ENCODE results near the gene PDZD2. TPM values are rescaled to one million over a fixed set of nuclear protein-coding genes. Genes with fewer than 3 reads are reported as not detected.
"Not testable (repeated sequence)": the region's sequence is repeated elsewhere in the genome, so short reads cannot be mapped to it uniquely, and the experiment has no call there.

PDZD2 gene
- total RNA-seq, 1 donor from 2014 or later = 0.38 TPM

- no peak overlapping the region for H3K27ac Mint-ChIP-seq
- POLR2A ChIA-PET = no interaction called here
- intact Hi-C loops (cut with micrococcal nuclease) = no loop called here
- ATAC-seq (ENCODE audit: low read depth) = no peak
- H3K36me3 Mint-ChIP-seq (ENCODE audit: low read depth) = no peaks in the 10 kb centered on the region
- no peak for TF ChIP-seq CTCF (IDR thresholded peaks at IDR 0.05)
- H3K4me1 Mint-ChIP-seq = no peaks in the 10 kb centered on the region
- DNase-seq = no peak
- no peaks in the 10 kb centered on the region for H3K9me3 Mint-ChIP-seq
- CTCF ChIA-PET = no interaction called here
- H3K27me3 Mint-ChIP-seq = no peaks in the 10 kb centered on the region
- H3K4me3 Mint-ChIP-seq = no peak overlapping the region
Observed at GRCh38 chr5:31680528-31680927, 41.6 kb downstream of the PDZD2 start.

DNA sequence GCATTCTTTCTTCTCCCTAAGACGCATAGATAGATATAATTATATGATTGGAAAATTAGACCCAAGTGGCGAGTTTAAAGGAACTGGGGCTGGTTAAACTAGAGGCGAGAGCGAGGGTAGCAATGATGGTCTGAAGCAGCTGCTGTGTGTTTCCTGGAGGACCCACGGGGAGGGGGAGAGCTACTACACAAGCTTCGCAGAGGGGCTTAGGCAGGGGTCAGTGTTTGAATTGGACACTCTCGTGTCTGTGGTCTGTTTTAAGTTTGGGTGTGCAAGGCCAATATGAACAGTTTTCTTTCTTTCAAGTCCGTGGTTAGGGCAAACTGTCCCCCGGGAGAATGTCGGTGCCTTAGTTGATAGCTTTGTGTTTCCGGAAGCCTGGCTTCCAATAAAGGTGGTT is 43.1 kb downstream of the PDZD2 start:
- Mint-ChIP-seq H3K36me3 (ENCODE audit: low read depth) (no peaks in the 10 kb centered on the region), H3K27ac (no peak overlapping the region), H3K4me3 (no peak overlapping the region), H3K9me3 (no peaks in the 10 kb centered on the region), H3K27me3 (no peaks in the 10 kb centered on the region), H3K4me1 (no peaks in the 10 kb centered on the region)
- ChIA-PET POLR2A (no interaction called here), CTCF (no interaction called here)
- no peak for ATAC-seq (ENCODE audit: low read depth)
- TF ChIP-seq CTCF (IDR thresholded peaks at IDR 0.05) = no peak
- intact Hi-C loops (cut with micrococcal nuclease) = no loop called here
- DNase-seq = no peak

GRCh38 chr5:31682851-31683250 is 43.9 kb downstream of the PDZD2 start:
- Mint-ChIP-seq H3K4me3 (no peak overlapping the region), H3K27me3 (no peaks in the 10 kb centered on the region), H3K36me3 (ENCODE audit: low read depth) (no peaks in the 10 kb centered on the region), H3K4me1 (no peaks in the 10 kb centered on the region), H3K27ac (no peak overlapping the region), H3K9me3 (no peaks in the 10 kb centered on the region)
- ATAC-seq (ENCODE audit: low read depth) (no peak), DNase-seq (no peak)
- intact Hi-C loops (cut with micrococcal nuclease) = no loop called here
- ChIA-PET POLR2A (no interaction called here), CTCF (no interaction called here)
- no peak for TF ChIP-seq CTCF (IDR thresholded peaks at IDR 0.05)

DNA sequence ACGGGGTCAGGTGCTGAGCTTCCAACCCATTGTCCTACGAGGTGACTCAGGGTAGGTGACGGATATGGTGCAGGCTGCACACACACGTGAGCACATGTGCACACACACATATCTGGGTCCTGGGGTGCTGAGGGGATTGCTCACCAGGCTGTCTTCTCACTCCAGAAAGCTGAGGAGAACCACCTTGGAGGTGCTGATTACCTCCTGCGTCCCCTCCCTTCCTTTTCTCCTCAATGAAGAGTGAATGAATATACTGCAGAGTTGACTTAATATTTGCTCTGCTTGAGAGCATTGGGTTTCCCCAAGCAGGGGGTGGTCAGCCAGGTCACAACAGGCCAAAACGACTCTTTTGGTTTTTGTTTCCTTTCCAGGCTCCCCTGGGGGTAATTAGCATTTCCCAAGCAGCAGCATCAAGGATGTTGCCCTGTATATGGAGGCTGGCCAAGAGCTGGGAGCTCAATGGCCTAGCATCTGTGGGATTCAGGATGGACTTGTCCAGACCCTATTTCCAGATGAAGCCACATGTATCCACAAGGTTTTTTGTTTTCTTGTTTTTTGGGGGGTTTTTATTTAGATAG is 49.7 kb downstream of the PDZD2 start:
- DNase-seq (no peak), ATAC-seq (ENCODE audit: low read depth) (no peak)
- H3K4me3 Mint-ChIP-seq = no peak overlapping the region
- ChIA-PET CTCF (no interaction called here), POLR2A (no interaction called here)
- no peaks in the 10 kb centered on the region for H3K9me3 Mint-ChIP-seq
- no peak overlapping the region for H3K27ac Mint-ChIP-seq
- intact Hi-C loops (cut with micrococcal nuclease) = no loop called here
- TF ChIP-seq CTCF (IDR thresholded peaks at IDR 0.05) = no peak
- H3K36me3 Mint-ChIP-seq (ENCODE audit: low read depth) = no peaks in the 10 kb centered on the region
- H3K4me1 Mint-ChIP-seq = no peaks in the 10 kb centered on the region
- H3K27me3 Mint-ChIP-seq = no peaks in the 10 kb centered on the region

GRCh38 chr5:31691408-31691807 is 52.5 kb downstream of the PDZD2 start:
- H3K9me3 Mint-ChIP-seq; H3K4me1 Mint-ChIP-seq; H3K27me3 Mint-ChIP-seq; H3K4me3 Mint-ChIP-seq; POLR2A ChIA-PET; CTCF ChIA-PET; H3K36me3 Mint-ChIP-seq (ENCODE audit: low read depth); DNase-seq; intact Hi-C loops (cut with micrococcal nuclease); ATAC-seq (ENCODE audit: low read depth); H3K27ac Mint-ChIP-seq: not testable (repeated sequence)

GRCh38 chr5:31692561-31693221 is 53.8 kb downstream of the PDZD2 start:
- POLR2A ChIA-PET = no interaction called here

More at GRCh38 chr5:31692561-31693221, 53.8 kb downstream of the PDZD2 start:
- CTCF ChIA-PET = no interaction called here
- Mint-ChIP-seq H3K4me3 (no peak overlapping the region), H3K27ac (no peak overlapping the region), H3K27me3 (no peaks in the 10 kb centered on the region), H3K36me3 (ENCODE audit: low read depth) (no peaks in the 10 kb centered on the region), H3K4me1 (no peaks in the 10 kb centered on the region), H3K9me3 (no peaks in the 10 kb centered on the region)
- DNase-seq = no peak
- no peak for ATAC-seq (ENCODE audit: low read depth)
- intact Hi-C loops (cut with micrococcal nuclease) = no loop called here
- TF ChIP-seq CTCF (IDR thresholded peaks at IDR 0.05) = no peak

Data from activated B cell treated with CpG ODN at 0.5 μM for 24 hours (primary cell).